Prostate gland (tissue), 2 donors: ENCODE data around the gene NRK.

Source experiments
- CTCF ChIP-seq, 4 experiments: fragments of 200-600 bp in 2 of 4; fragments of 450-650 bp in 2 of 4; sonication (generic) in 2 of 4; IDR thresholded peaks; 1 replicate in 3 of 4; 2 replicates in 1 of 4; pipeline ENCODE4 v1.5.1; 2016 to 2019; ENCODE audit warnings: antibody characterized with exemption in 4 of 4, mild to moderate bottlenecking in 2 of 4, moderate library complexity in 2 of 4
- POLR2A ChIP-seq: fragments of 450-650 bp; IDR thresholded peaks from one replicate; pipeline ENCODE4 v1.6.1; 2016; ENCODE audit warnings: antibody characterized with exemption, mild to moderate bottlenecking

- TF ChIP-seq CTCF (IDR thresholded peaks at IDR 0.05), result no peak
- no peak for TF ChIP-seq POLR2A
Measured at GRCh38 chrX:105981772-105982485, 159.6 kb downstream of the NRK start.
